ENCODE measurements around the gene TP53RK. TPM values are rescaled to one million over a fixed set of nuclear protein-coding genes. Genes with fewer than 3 reads are reported as not detected.
"Not testable (repeated sequence)": the region's sequence is repeated elsewhere in the genome, so short reads cannot be mapped to it uniquely, and the experiment has no call there.

Gene TP53RK
- total RNA-seq, 2 donors from 2014 or later, result 4.6 to 6.8 TPM

DNA sequence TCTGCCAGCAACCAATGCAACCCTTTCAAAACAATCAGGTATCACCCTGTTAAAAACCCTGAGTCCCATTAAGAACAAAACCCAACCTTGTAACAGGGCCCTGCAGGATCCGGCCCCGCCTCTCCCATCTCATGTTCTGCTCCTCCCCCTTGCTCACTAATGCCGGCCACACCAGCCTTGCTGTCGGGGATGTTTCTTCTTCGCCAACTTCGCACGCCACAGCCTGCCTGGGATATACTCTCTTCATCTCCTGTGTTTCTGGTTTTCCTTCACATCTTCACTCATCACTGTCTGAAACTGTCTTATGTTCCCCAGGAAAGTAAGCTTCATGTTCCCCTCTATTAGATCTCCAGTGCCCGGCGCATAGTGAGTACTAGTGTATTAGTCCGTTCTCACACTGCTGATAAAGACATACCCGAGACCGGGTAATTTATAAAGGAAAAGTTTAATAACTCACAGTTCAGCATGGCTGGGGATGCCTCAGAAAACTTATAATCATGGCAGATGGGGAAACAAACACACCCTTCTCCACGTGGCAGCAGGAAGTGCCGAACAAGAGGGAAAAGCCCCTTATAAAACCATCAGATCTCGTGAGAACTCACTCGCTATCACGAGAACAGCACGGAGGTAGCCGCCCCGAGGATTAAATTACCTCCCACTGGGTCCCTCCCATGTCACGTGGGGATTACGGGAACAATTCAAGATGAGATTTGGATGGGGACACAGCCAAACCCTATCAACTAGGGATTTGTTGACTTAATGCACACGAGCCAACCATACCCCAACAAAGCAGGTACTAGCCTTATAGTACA is 5.1 kb downstream of the TP53RK start:
- DNase-seq (no peak), ATAC-seq (no peak)
- Mint-ChIP-seq H3K27me3 (no peaks in the 10 kb centered on the region), H3K27ac (peak overlapping the region; percentile 89), H3K4me1 (peaks cover 45% of the 10 kb centered on the region), H3K4me3 (no peak overlapping the region), H3K36me3 (ENCODE audit: low read depth) (peaks cover 11% of the 10 kb centered on the region)
- no peaks in the 10 kb centered on the region for H3K9me3 ChIP-seq (ENCODE audit: control insufficient read depth, low read length, poor library complexity, severe bottlenecking)

- Mint-ChIP-seq H3K27me3 (no peaks in the 10 kb centered on the region), H3K4me1 (peaks cover 43% of the 10 kb centered on the region), H3K36me3 (ENCODE audit: low read depth) (peaks cover 11% of the 10 kb centered on the region), H3K4me3 (no peak overlapping the region), H3K27ac (peak overlapping the region; percentile 89)
- H3K9me3 ChIP-seq (ENCODE audit: control insufficient read depth, low read length, poor library complexity, severe bottlenecking), result no peaks in the 10 kb centered on the region
- ATAC-seq (no peak), DNase-seq (no peak)
Observed at GRCh38 chr20:46683668-46683938, 5.6 kb downstream of the TP53RK start.

GRCh38 chr20:46683011-46683667 is 6.1 kb downstream of the TP53RK start:
- no peak for ATAC-seq
- no peaks in the 10 kb centered on the region for H3K9me3 ChIP-seq (ENCODE audit: control insufficient read depth, low read length, poor library complexity, severe bottlenecking)
- no peak for DNase-seq
- Mint-ChIP-seq H3K27me3 (no peaks in the 10 kb centered on the region), H3K27ac (peak overlapping the region; percentile 89), H3K36me3 (ENCODE audit: low read depth) (peaks cover 11% of the 10 kb centered on the region), H3K4me1 (peaks cover 41% of the 10 kb centered on the region), H3K4me3 (no peak overlapping the region)

- Mint-ChIP-seq H3K4me3 (no peak overlapping the region), H3K27ac (peak overlapping the region; percentile 89), H3K4me1 (peaks cover 33% of the 10 kb centered on the region), H3K36me3 (ENCODE audit: low read depth) (peaks cover 13% of the 10 kb centered on the region), H3K27me3 (no peaks in the 10 kb centered on the region)
- DNase-seq, result no peak
- ATAC-seq, result no peak
- H3K9me3 ChIP-seq (ENCODE audit: control insufficient read depth, low read length, poor library complexity, severe bottlenecking), result no peaks in the 10 kb centered on the region
Observed at GRCh38 chr20:46682063-46682821, 7.0 kb downstream of the TP53RK start.

GRCh38 chr20:46681032-46681854 is 8.0 kb downstream of the TP53RK start:
- H3K9me3 ChIP-seq (ENCODE audit: control insufficient read depth, low read length, poor library complexity, severe bottlenecking), result no peaks in the 10 kb centered on the region
- Mint-ChIP-seq H3K36me3 (ENCODE audit: low read depth) (peaks cover 13% of the 10 kb centered on the region), H3K27ac (peak overlapping the region; percentile 68), H3K4me3 (peak overlapping the region; percentile 31), H3K4me1 (peaks cover 28% of the 10 kb centered on the region), H3K27me3 (no peaks in the 10 kb centered on the region)
- peak; percentile 72 for ATAC-seq
- peak; percentile 19 to 59 (median 40) for DNase-seq

GRCh38 chr20:46680684-46681031 is 8.6 kb downstream of the TP53RK start:
- Mint-ChIP-seq H3K36me3 (ENCODE audit: low read depth) (peaks cover 13% of the 10 kb centered on the region), H3K27me3 (no peaks in the 10 kb centered on the region), H3K4me3 (no peak overlapping the region), H3K27ac (peak overlapping the region; percentile 68), H3K4me1 (peaks cover 24% of the 10 kb centered on the region)
- no peak for ATAC-seq
- DNase-seq, result no peak
- no peaks in the 10 kb centered on the region for H3K9me3 ChIP-seq (ENCODE audit: control insufficient read depth, low read length, poor library complexity, severe bottlenecking)

DNA sequence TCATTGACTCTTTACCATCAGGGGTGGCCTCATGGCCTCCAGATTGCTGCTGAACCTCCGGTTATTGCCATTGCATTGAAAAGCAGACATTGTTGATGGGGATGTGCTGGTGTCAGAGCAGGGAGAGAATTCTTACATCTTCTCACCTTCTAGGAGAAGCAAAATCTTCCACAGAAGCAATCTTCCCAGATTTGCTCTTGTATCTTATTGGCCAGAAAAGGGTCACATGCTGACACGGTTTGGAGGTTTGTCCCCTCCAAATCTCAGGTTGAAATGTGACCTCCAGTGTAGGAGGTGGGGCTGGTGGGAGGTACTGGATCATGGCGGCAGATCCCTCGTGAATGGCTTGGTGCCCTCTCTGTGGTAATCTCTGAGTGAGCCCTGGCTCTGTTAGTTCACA is 10.7 kb downstream of the TP53RK start:
- H3K9me3 ChIP-seq (ENCODE audit: control insufficient read depth, low read length, poor library complexity, severe bottlenecking), result no peaks in the 10 kb centered on the region
- Mint-ChIP-seq H3K4me1 (peaks cover 18% of the 10 kb centered on the region), H3K36me3 (ENCODE audit: low read depth) (peaks cover 5% of the 10 kb centered on the region), H3K27ac (no peak overlapping the region), H3K27me3 (no peaks in the 10 kb centered on the region), H3K4me3 (no peak overlapping the region)
- ATAC-seq, result no peak
- no peak for DNase-seq

DNA sequence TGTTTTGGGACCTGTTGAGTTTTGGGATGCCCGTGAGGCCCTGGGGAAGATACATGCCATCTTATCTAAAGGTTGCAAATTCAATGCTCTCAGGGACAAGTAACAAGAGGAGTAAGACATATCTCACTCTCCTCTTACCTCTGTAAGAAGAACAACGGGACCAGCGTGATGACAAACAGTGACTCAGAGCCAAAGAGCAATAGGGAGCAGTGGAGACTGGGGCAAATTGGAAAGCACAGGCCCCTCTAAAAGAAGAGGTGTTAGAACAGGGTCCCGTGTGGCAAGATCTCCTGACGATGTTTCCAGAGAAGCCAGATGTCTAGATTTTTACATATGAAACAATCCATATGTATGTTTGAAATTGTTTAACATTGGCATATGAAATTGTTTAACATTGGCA is 11.6 kb downstream of the TP53RK start:
- Mint-ChIP-seq H3K36me3 (ENCODE audit: low read depth) (peaks cover 4% of the 10 kb centered on the region), H3K4me1 (peaks cover 13% of the 10 kb centered on the region), H3K27me3 (no peaks in the 10 kb centered on the region), H3K4me3 (no peak overlapping the region), H3K27ac (no peak overlapping the region)
- DNase-seq, result no peak
- H3K9me3 ChIP-seq (ENCODE audit: control insufficient read depth, low read length, poor library complexity, severe bottlenecking), result no peaks in the 10 kb centered on the region
- ATAC-seq, result no peak

DNA sequence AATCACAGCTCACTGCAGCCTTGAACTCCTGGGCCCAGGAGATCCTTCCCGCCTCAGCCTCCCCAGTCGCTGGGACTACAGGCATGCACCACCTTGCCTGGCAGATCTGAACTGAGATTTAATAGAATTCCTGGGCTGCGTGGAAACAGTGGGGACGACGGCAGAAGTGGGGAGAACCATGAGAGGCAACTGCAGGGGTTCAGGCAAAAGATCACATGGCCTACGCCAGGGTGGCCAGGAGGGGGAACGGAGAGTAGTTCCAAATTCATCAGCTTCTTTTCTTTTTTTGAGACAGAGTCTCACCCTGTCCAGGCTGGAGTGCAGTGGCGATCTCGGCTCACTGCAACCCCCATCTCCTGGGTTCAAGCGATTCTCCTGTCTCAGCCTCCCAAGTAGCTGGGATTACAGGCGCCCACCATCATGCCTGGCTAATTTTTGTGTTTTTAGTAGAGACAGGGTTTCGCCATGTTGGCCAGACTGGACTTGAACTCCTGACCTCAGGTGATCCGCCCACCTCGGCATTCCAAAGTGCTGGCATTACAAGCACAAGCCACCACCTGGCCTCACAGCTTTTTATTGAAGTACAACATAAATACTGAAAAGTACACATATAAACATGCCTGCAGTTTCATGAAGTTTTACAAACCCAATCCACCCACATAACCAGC is 12.5 kb downstream of the TP53RK start:
- not testable (repeated sequence) for H3K27ac Mint-ChIP-seq; ATAC-seq; H3K36me3 Mint-ChIP-seq (ENCODE audit: low read depth); H3K27me3 Mint-ChIP-seq; H3K4me3 Mint-ChIP-seq; H3K9me3 ChIP-seq (ENCODE audit: control insufficient read depth, low read length, poor library complexity, severe bottlenecking); DNase-seq
- H3K4me1 Mint-ChIP-seq, result peaks cover 13% of the 10 kb centered on the region

- H3K4me3 Mint-ChIP-seq, result no peak overlapping the region
- H3K27ac Mint-ChIP-seq, result no peak overlapping the region
- no peaks in the 10 kb centered on the region for H3K27me3 Mint-ChIP-seq
- peaks cover 4% of the 10 kb centered on the region for H3K4me1 Mint-ChIP-seq
- peaks cover 5% of the 10 kb centered on the region for H3K9me3 ChIP-seq (ENCODE audit: control insufficient read depth, low read length, poor library complexity, severe bottlenecking)
- ATAC-seq, result no peak
- peaks cover 2% of the 10 kb centered on the region for H3K36me3 Mint-ChIP-seq (ENCODE audit: low read depth)
- no peak for DNase-seq
Observed at GRCh38 chr20:46674253-46675083, 14.8 kb downstream of the TP53RK start.

DNA sequence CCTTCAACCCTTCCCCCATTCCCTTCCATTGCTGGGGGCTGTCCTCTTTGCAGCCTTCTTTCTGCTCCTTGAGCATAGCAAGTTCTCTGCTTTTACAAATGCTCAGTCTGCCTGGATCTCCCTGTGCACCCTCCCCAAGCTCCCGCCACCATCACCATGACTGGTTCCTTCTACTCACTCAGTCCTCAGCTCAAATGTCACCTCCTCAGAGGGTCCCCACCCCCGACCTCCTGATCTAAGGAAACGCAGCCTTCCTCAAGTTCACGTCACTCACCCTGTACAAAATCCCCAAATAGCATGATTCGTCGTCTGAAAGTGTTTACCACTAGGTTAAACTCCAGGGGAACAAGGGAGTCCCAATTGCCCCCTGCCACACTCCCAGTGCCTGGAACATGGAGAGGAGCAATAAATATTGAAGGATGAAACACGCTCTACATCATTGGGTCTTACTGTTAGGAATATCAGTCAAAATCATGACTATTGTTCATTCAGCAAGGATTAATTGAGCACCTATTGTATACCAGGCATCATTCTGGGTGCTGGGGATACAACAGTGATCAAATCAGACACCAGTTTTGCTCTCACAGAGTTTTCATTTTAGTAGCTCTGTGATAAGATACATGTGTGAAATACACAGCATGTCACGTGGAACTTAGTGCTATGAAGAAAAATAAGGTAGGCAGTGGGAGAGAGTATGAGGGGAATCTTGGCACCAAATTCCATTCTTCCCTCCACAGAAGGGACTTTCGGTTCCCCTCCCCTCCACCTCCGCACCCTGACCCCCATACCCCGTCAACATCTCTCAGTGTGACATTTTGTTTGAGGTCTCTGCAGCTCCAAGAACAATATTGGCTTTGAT is 15.6 kb downstream of the TP53RK start:
- H3K4me1 Mint-ChIP-seq, result peaks cover 4% of the 10 kb centered on the region
- H3K9me3 ChIP-seq (ENCODE audit: control insufficient read depth, low read length, poor library complexity, severe bottlenecking), result peaks cover 5% of the 10 kb centered on the region
- peaks cover 2% of the 10 kb centered on the region for H3K36me3 Mint-ChIP-seq (ENCODE audit: low read depth)
- H3K4me3 Mint-ChIP-seq, result no peak overlapping the region
- H3K27me3 Mint-ChIP-seq, result no peaks in the 10 kb centered on the region
- DNase-seq (no peak), ATAC-seq (no peak)
- H3K27ac Mint-ChIP-seq, result no peak overlapping the region
